GM21529 (cell line): ENCODE results near the gene KLHL14.

Experiments
- ATAC-seq: cut with Tn5 transposase; IDR thresholded peaks from one replicate; pipeline ENCODE4 v1.9.1; 2021; ENCODE audit not compliant: unreplicated experiment

KLHL14 gene

DNA sequence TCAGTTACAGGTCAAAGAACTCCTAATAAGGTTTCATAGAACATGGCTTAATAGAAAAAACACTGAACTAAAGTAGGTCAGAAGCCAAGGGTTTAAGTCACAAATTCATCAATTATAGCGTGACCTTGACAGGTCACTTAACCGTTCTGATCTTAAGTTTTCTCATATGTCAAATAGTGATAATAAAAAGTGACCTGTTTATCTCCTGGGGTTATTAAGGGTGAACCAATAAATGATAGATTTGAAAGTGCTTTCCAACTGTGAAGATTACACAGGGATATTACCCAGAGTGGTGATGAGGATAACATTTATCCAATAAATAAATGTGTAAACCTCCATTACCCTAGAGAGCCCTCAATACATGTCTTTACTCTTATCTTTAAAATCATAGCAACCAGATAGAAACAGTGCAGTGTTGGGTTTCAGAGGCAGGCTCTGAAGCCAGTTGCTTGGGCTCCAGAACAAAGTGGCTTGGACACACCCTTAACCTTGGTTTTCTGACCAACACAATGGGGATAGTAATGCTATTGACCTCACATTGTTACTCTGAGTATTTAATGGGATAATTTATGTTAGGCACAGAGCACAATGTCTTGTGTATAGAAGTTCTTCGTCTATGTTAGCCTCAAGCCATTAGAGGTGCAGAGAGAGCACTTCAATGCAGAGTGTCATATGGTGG is 48.6 kb downstream of the KLHL14 start:
- ATAC-seq = no peak

DNA sequence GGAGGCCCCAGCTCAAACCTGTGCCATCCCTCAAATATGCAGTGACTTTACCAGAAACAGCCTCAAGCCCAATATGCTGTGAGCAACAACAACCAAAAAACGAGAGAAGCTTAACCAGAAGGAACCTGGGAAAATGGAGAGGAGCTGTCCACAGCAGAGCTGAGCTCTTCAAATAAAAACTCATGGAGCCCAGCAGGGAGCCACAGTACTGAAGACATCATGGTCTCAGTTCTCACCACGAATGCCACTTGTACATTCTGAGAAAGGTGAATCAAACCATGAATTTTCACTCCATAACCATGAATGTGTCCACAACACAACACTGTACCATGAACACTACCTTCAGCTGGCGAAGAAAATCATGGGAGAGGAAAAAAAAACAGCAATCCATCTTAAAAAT is 50.5 kb downstream of the KLHL14 start:
- ATAC-seq = no peak

DNA sequence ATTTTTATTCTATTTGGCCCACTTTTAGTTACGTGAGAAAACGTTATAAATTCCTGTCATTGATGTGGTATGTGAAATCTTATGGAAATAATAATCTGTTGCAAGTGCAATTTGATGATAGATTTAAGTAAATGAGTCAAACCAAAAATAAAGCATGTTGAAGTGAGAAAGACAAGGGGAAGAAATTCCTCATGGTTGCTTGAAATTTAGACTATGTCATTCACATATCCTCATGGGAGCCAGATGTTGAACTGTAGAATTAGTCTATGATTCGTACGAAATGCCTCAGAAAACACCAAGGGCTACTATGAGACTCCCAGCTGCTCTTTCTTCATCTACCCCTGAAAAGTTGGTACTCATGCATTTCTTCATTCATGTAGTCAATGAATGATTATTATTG is 55.7 kb downstream of the KLHL14 start:
- no peak for ATAC-seq

DNA sequence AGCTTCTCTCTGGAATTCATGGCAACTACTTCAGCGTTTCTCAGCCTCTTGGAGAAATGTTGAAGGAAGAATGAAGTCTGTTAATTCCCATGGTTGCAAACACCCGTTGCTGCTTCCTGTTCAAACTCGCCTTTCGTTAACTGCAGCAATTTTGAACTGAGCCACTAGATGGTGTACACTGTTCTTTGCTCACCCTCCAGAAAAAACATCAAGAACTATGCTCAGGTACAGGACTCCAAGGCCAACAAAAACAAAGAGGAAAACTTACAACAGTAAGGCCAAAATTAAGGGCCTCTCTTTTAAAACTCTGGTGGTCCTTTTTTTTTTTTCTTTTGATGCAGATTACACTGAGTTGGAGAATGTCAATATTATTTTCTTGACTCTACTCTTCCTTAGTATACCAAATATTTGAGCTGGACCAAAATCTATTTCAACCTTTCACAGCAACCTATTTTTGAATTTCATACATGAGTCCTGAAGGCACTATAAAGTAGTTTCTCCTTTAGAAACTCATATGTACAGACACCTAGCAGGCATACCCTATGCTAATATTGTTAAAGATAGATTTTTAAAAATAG is 58.2 kb downstream of the KLHL14 start:
- peak; percentile 100 for ATAC-seq

DNA sequence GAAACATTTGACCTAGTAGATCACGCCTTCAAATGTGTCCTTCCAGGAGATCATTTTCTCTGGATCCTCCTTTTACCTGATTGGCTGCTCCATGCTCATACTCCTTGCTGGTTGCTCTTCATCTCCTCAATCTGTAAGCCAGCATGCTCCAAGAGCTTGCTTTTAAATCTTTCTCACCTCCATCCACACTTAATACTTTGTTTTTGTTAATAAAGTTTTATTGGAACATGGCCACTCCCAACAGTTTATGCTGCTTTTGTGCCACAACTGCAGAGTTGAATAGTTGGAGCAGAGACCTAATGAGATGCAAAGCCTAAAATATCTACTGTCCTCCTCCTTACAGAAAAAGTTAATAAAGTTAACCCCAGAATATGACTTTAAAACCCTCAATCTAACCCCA is 60.0 kb downstream of the KLHL14 start:
- no peak for ATAC-seq

DNA sequence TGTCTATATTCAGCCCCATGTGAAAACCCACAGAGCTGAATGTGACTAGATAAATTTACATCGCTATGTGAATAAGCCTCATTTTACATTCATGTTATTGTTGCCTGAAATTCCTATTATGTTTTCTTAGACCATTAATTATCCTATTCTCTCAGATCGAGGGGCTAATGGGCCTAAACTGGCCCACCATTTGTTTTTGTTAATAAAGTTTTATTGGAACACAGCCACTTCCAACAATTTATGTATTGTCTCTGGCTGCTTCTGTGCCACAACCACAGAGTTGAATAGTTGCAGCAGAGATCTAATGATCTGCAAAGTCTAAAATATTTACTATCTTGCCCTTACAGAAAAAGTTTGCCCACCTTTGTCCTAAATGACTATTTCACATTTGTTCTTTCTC is 61.0 kb downstream of the KLHL14 start:
- no peak for ATAC-seq

DNA sequence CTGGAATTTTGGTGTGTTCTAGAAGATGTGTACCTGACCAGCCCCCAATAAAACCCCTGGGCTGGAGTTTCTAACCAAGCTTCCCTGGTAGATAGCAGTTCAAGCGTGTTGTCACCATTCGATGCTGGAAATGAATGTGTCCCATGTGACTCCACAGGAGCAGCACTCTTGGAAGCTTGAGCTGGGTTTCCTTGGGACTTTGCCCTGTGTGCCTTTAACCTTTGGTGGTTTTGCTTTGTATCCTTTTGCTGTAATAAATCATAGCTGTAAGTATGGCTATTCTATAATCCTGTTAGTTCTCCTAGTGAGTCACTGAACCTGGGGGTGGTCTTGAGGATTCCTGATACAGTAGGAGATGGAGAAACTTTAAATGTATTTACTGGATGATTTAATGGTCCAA is 65.2 kb downstream of the KLHL14 start:
- no peak for ATAC-seq

DNA sequence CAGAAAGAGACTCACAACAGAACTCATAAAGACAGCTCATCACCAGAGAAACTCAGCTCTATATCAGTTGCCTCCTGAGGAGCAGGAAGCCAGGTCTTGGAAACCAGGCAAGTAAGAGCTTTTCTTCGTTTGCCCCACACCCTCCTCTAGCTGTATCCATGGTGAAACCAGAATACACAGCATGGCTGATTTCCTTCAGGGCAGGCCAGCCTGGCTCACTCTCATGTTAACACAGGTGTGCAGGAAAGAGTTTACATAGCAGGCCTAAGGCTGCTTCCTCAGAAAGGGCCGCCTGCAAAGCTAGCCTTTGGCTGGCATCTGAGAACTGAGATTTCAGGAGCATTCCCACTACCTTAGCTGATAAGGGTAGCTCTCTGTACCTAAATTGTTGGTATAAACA is 65.7 kb downstream of the KLHL14 start:
- no peak for ATAC-seq

DNA sequence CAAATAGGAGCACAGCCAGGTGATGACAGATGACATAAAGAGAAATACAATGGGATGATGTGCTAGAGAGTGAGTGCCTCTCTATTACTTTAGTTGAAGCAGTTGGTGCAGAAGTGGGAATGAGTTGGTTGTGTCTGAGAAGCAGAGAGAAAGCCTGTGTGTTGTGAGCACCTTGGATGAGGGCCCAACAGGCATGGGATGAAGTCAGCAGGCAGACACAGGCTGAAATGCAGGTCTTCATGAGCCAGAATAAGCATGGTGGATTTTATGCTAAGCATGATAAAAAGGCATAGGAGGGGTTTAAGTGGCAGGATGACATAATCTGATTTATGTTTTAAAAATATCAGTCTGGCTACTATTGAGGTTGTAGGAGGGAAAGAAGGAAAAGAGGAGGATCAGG is 71.5 kb downstream of the KLHL14 start:
- no peak for ATAC-seq

DNA sequence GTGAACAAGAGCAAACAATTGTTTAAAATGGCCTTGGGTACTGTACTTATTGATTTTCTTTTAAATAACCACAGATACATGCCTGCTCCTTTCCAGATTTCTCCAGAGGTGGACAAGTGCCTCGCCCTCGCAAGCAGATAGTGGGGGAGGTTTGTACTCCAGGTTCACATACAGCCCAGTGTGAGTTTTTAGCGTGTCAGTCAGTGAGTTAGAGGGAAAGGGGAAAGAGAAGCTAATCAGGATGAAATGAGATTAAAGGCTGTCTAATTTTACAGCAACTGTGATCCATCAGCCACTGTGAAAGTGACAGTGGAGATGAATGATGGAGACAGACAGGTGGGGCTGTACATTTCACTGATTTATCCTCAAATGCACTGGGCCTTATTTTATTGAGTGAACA is 74.7 kb downstream of the KLHL14 start:
- ATAC-seq = no peak

DNA sequence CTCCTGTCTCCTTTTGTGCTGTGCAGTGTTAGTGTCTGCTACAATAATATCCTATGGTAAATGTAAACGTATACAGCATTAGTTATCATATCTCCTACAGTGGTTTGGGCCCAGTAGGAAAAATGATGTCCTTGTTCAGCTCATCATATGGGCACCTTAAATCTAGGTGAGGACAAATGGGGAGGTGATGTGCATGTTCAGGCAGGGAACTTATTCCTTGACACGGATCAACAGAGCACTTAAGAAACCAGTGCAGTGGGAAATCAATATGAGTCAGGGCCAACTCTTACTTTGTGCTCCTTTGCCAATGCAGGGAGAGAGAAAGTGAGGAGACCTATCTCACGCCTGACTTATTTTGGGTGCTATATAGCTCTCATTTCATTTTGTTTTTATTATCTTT is 76.4 kb downstream of the KLHL14 start:
- ATAC-seq = no peak

DNA sequence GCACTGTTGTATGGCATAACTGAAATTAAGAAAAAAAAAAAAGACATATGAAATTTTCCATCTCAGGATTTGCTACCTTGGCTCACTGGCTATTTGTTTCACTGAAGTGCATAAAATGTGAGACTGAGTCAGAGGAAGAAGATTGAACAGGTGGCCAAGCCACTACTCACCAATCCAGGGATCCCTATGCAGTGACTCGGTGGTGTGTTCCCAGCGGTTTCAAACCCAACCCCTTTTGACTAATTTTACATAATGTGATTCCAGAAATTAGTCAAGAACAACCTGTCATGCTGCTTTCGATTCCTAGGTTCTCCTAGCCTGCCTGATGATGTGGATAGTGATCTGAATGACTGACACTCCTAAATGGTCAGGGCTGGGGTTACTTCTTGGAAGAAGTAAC is 77.3 kb downstream of the KLHL14 start:
- no peak for ATAC-seq

DNA sequence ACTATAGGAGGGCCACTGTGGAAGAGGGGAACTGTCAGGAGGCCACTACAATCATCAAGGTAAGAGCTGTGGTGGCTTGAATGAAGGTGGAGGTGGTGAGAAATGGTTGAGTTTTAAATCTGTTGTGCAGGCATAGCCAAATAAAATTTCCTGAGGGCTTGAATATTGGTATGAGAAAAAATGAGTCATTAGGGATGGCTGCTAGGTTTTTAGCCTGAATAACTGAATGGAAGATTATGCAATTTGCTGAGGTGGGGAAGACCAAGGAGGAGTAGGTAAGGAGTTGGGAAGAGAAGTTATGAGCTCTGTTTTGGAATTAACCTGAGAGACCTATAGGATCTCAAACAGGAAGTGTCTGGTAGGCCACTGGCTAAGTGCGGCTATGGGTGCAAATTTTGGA is 84.0 kb downstream of the KLHL14 start:
- ATAC-seq = no peak

DNA sequence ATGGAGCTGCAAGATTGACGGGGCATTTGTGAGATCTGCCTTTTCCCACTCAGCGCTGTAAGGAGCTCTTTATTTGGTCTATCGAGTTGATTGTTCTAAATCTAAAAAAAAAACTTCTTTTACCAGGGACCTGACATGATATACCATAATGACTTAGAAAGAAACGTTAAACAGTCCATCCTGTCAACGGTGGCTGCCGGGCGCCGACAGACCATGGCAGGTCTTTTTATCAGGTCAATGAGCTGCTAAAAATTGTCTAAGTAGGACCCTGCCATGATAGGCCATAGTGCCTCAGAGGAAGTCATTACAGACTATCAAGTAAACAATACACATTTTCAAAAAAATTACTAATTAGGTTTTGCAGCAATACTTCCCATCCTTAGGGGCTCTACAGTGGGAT is 87.9 kb downstream of the KLHL14 start:
- no peak for ATAC-seq

DNA sequence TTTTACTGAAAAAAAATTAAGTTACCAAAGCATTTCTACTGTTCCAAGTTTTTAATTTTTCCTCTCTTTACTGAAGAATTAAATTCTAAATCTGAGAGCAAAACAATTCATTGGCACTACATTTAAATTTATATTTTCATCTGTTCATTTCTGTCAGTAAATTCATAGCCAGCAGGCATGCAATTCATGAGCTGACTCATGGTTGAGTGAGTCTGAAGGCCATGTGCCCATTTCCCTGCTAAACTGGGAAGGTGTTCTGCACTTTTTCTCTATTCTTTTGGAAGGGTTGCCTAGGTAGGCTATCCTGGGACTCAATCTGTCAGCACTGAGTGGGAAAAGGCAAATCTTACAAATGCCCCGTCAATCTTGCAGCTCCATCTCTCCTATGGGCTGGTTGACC is 88.7 kb downstream of the KLHL14 start:
- ATAC-seq = no peak

DNA sequence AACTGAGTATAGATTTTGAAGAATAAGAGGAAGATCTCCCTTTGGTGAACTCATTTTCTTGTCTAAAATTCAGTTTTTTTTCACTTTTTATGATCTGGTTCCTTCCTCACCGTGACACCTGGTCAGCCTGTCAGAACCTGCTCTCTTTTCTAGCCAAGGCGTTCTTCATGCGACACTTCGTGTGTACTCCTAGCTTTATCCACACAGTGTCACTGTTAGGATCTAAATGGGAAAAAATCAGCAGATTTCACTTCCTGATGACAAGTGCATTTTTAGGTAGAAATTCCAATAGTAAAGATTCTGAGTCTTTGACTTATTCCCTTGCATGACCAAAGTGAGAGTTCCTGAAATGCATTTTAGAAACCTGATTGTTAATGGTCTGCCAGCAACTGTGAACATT is 89.8 kb downstream of the KLHL14 start:
- ATAC-seq = no peak

DNA sequence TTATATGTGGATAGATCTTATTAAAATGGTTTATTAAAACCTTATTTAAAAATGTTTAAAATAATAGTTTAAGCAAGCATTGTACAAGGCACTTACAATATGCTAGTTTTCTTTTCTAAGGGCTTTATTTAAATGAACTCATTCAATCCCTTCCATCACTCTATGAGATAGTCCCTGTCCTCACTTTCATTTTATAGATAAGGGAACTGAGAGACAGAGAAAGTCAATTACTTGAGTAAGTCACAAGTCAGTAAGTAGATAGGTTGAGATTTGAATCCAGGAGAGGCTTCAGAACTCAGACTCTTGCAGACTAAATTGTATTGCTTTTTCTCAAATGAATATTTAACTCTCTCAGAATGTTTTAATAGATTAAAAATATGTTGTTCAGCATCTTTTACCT is 95.2 kb downstream of the KLHL14 start:
- ATAC-seq = no peak

DNA sequence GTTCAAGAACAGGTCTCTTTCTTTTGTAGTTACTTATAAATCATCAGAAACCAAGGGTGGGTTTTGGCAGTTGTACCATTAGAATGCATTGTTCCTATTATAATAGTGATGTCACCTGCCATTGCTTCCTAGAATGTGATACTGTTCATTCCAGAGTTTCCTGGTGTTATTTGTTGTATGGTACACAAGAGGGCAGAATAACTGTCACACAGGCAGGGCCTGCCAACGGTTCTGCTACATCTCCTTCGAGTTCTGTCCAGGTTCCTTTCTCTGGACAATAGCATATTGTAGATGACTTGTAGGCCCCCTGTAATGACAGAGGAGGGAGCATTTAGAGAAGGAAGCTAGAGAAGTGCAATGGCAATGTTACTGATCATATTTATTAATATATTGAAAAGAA is 98.3 kb downstream of the KLHL14 start:
- no peak for ATAC-seq

DNA sequence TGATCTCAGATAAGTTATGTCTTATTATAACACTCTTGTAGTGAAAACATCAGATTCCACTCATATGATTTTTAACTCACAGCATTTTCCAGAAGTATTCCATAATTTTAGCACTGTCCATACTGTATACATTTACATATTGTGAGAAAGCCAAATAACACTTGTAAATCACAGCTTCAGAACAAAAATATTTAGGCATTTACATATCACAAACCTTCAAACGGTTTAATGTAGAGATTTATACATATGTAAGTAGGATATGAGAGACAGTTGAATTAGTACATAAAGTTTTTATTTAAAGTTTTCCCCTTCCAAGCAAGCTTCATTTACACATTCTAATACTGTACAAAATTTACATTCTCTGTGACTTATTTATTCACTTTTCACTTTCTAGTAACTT is 100.4 kb downstream of the KLHL14 start:
- ATAC-seq = no peak

DNA sequence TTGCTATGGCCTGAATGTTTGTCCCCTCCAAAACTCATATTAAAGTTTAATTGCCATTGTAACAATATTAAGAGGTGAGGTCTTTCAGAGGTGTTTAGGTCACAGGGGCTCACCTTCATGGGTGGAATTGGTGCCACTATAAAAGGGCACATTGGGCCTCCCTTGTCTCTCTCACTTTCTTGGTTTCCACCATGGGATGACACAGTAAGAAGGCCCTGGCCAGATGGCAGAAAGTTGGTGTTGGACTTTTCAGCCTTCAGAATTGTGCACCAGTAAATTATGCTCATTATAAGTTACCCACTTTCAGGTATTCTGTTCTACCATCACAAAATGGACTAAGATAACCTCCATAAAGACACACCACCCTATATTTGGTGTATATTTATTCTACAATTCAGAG is 102.1 kb downstream of the KLHL14 start:
- ATAC-seq = no peak

DNA sequence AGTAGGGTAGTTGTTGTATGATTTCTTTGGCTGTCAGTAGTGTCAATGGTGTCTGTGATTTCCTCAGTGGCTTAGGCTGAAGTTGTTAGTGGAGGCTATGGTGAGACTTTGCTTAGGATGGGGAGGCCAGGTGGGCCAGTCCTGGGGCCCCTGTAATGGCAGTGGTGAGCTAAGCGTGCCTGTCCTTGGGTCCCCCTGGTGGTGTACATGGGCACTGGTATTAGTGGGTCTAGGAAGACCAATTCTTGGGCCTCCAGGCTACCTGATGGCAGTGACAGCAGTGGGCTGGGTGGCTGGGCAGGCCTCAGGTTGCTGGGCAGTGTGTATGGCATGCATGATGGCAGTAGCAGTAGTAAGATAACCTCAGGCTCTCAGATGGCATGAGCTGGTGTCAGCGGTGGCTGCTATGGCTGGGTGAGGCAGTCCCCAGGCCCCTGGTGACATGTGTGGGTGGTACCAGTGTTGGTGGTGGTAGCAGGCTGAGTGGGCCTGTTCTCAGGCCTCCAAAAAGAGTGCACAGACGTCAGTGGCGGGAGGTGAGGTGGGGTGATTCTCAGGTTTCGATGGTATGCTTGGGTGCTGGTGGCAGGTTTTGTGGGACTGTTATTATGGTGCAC is 103.2 kb downstream of the KLHL14 start:
- no peak for ATAC-seq

DNA sequence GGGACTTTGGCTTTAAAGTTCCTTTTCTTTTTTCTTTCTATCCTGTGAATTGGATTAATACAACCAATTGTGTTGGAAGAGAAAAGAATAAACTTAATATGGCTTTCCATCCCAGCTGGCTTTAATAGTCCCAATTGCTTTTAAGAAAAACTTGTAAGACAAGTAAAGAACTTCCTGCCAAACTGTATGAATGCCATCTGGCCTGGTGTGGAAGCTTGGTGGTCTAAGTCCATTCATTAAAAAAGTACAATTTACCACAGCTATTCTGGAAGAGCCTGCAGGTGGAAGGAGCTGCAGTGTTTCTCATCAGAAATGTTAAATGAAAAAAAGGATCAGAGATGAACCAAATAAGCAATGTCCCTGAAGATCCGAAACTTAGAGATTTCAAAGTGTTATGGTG is 103.9 kb downstream of the KLHL14 start:
- ATAC-seq = no peak
